Mesendoderm (in vitro differentiated cells): ENCODE measurements around the gene GALNT12.

Experiments
- DNase-seq: peaks from one replicate; pipeline ENCODE4 v3.0.0; 2013
- H2AK5ac ChIP-seq: 2 replicates; pipeline ENCODE4 v1.6.1; 2013; ENCODE audit warnings: low read length, inconsistent platforms
- H2BK120ac ChIP-seq: 2 replicates; pipeline ENCODE4 v1.6.1; 2013; ENCODE audit warnings: low read depth, mild to moderate bottlenecking, low read length, moderate library complexity, mixed read lengths
- H2BK15ac ChIP-seq: replicated peaks from 2 replicates; pipeline ENCODE4 v1.6.1; 2013; ENCODE audit warnings: low read depth, mild to moderate bottlenecking, moderate library complexity
- H2BK5ac ChIP-seq: 2 replicates; pipeline ENCODE4 v1.6.1; 2013; ENCODE audit warnings: low read length, inconsistent platforms
- H3K18ac ChIP-seq: 2 replicates; pipeline ENCODE4 v1.6.1; 2013; ENCODE audit warnings: mild to moderate bottlenecking, low read length, mixed read lengths
- H3K23ac ChIP-seq: one replicate; pipeline ENCODE4 v1.6.1; 2013; ENCODE audit warnings: low read length
- H3K27ac ChIP-seq: 2 replicates; pipeline ENCODE4 v1.5.1; 2013; ENCODE audit warnings: low read depth, mild to moderate bottlenecking, inconsistent platforms, low read length, moderate library complexity
- H3K27me3 ChIP-seq: 2 replicates; pipeline ENCODE4 v1.6.1; 2013; ENCODE audit warnings: low read length, control low read depth, mild to moderate bottlenecking, inconsistent platforms; ENCODE audit not compliant: insufficient read depth, poor library complexity
- H3K36me3 ChIP-seq: 2 replicates; pipeline ENCODE4 v1.6.1; 2013; ENCODE audit warnings: low read length, inconsistent platforms; ENCODE audit not compliant: control insufficient read depth, insufficient read depth
- H3K4ac ChIP-seq: one replicate; pipeline ENCODE4 v1.6.1; 2013; ENCODE audit warnings: low read depth, mild to moderate bottlenecking, low read length, moderate library complexity
- H3K4me1 ChIP-seq: 2 replicates; pipeline ENCODE4 v1.6.1; 2013; ENCODE audit warnings: low read depth, low read length, inconsistent platforms; ENCODE audit not compliant: control insufficient read depth
- H3K4me2 ChIP-seq: 2 replicates; pipeline ENCODE4 v1.6.1; 2013; ENCODE audit warnings: low read length
- H3K4me3 ChIP-seq: 2 replicates; pipeline ENCODE4 v1.5.1; 2013; ENCODE audit warnings: mild to moderate bottlenecking, low read length
- H3K56ac ChIP-seq: one replicate; pipeline ENCODE4 v1.6.1; 2013; ENCODE audit warnings: low read length
- H3K79me1 ChIP-seq: 2 replicates; pipeline ENCODE4 v1.6.1; 2013; ENCODE audit warnings: low read length, inconsistent platforms
- H3K79me2 ChIP-seq: 2 replicates; pipeline ENCODE4 v1.6.1; 2013; ENCODE audit warnings: mild to moderate bottlenecking, low read length; ENCODE audit not compliant: control insufficient read depth, insufficient read depth
- H3K9ac ChIP-seq: 2 replicates; pipeline ENCODE4 v1.6.1; 2013; ENCODE audit warnings: low read length, inconsistent platforms
- H4K5ac ChIP-seq: one replicate; pipeline ENCODE4 v1.6.1; 2013; ENCODE audit warnings: low read length
- H4K8ac ChIP-seq: one replicate; pipeline ENCODE4 v1.6.1; 2013; ENCODE audit warnings: low read depth, mild to moderate bottlenecking, control low read depth, low read length, moderate library complexity
- WGBS: extraction: QIAGEN DNeasy Blood & Tissue Kit; methylation state at CpG from one replicate; pipeline ENCODE4 v1.1.7; 2013; ENCODE audit warnings: low lambda C conversion rate, missing lambda C conversion rate; ENCODE audit not compliant: insufficient coverage; ENCODE audit errors: extremely low coverage; 5-methylcytosine and 5-hydroxymethylcytosine counted together

GALNT12 gene

GRCh38 chr9:98795970-98796363 lies 11.5 kb upstream of the GALNT12 start:
- Histone ChIP-seq H3K27ac (no peak overlapping the region), H4K8ac (no peak overlapping the region), H3K18ac (peak overlapping the region; percentile 96), H3K4me2 (peak overlapping the region; percentile 24), H2BK5ac (no peak overlapping the region), H3K4me3 (peak overlapping the region; percentile 45), H3K56ac (peak overlapping the region; percentile 88), H2AK5ac (no peak overlapping the region), H3K9ac (peak overlapping the region; percentile 74), H3K79me2 (peaks cover 13% of the 10 kb centered on the region), H4K5ac (no peak overlapping the region), H3K4ac (peak overlapping the region; percentile 48), H2BK120ac (no peak overlapping the region), H3K4me1 (peaks cover 17% of the 10 kb centered on the region), H3K79me1 (peaks cover 14% of the 10 kb centered on the region), H3K36me3 (no peaks in the 10 kb centered on the region), H3K27me3 (no peaks in the 10 kb centered on the region), H2BK15ac (peak overlapping the region; percentile 27), H3K23ac (peak overlapping the region; percentile 10)
- no CpG with 5 or more reads among the region's 48 CpGs for WGBS
- no peak for DNase-seq

DNA sequence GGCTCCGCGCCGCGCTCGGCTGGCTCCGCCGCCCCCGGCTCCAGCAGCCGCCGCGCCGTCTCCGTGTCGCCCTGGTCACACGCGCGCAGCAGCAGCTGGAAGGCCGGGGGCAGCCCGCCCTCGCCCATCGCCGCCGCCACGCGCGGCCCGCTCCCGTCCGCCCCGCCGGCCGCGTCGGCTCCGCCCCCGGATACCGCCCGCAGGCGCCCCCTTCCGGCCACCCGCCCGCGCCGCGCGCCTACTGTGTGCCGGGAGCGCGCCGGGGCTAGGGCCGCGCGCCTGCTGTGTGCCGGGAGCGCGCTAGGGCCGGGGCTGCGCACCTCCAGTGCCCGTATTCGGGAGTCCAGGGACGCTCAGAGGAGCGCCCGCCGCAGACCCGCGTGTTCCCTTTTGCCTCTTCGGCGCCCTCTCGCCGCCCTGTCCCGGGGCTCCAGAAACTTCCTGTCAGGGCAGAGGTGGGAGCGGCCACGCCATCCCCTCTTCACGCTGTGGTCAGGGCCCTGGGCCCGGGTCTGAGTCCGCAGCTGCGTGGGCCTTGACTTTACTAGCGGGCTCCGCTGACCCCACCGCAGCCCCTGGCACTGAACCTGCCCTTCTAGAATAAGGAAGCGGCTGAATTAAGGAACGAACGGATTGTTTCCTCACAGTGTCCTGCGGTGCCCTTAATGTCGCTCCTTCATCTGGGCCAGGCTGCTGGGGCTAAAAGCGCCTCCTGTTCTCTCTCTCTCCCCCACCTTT lies 10.9 kb upstream of the GALNT12 start, which contains the start of gene ANKS6:
TSS of gene ANKS6 (minus strand) at position 192 of the 738 bp plus-strand sequence. CDS start at position 128, 64 bp downstream.
- Histone ChIP-seq H3K4me1 (peaks cover 17% of the 10 kb centered on the region), H2AK5ac (no peak within 1 kb of the TSS), H3K79me1 (peaks cover 13% of the 10 kb centered on the region), H2BK5ac (no peak within 1 kb of the TSS), H3K4me3 (peak within 1 kb of the TSS; percentile 45), H3K9ac (peak within 1 kb of the TSS; percentile 85), H3K36me3 (no peaks in the 10 kb centered on the region), H3K18ac (peak within 1 kb of the TSS; percentile 96), H3K23ac (peak within 1 kb of the TSS; percentile 10), H3K79me2 (peaks cover 13% of the 10 kb centered on the region), H3K27ac (no peak within 1 kb of the TSS), H3K4me2 (peak within 1 kb of the TSS; percentile 79), H2BK120ac (no peak within 1 kb of the TSS), H4K5ac (no peak within 1 kb of the TSS), H4K8ac (peak within 1 kb of the TSS; percentile 30), H2BK15ac (peak within 1 kb of the TSS; percentile 27), H3K56ac (peak within 1 kb of the TSS; percentile 92), H3K27me3 (no peaks in the 10 kb centered on the region), H3K4ac (peak within 1 kb of the TSS; percentile 49)
- peak; percentile 84 for DNase-seq
- WGBS, result no CpG with 5 or more reads among the region's 86 CpGs

DNA sequence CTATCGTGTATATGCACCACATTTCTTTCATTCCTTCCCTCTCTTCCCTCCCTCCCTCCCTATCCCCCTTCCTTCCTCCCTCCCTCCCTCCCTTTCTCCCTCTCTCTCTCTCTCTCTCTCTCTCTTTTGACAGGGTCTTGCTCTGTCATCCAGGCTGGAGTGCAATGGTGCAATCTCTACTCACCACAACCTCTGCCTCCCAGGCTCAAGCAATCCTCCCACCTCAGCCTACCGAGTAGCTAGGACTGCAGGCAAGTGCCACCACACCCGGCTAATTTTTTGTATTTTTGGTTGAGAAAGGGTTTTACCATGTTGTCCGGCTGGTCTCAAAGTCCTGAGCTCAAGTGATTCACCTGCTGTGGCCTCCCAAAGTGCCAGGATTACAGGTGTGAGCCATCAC lies 10.0 kb upstream of the GALNT12 start:
- Histone ChIP-seq H4K8ac (no peak overlapping the region), H3K4me3 (no peak overlapping the region), H2BK15ac (no peak overlapping the region), H2BK5ac (no peak overlapping the region), H4K5ac (no peak overlapping the region), H3K79me2 (peaks cover 13% of the 10 kb centered on the region), H3K27ac (no peak overlapping the region), H3K4ac (no peak overlapping the region), H3K27me3 (no peaks in the 10 kb centered on the region), H3K9ac (no peak overlapping the region), H2BK120ac (no peak overlapping the region), H3K18ac (no peak overlapping the region), H2AK5ac (no peak overlapping the region), H3K36me3 (no peaks in the 10 kb centered on the region), H3K23ac (no peak overlapping the region), H3K79me1 (peaks cover 10% of the 10 kb centered on the region), H3K4me2 (no peak overlapping the region), H3K56ac (no peak overlapping the region), H3K4me1 (peaks cover 10% of the 10 kb centered on the region)
- WGBS, result no CpG with 5 or more reads among the region's 4 CpGs
- no peak for DNase-seq

GRCh38 chr9:98798254-98798653 lies 9.2 kb upstream of the GALNT12 start:
- Histone ChIP-seq H3K36me3 (no peaks in the 10 kb centered on the region), H3K4me2 (no peak overlapping the region), H2BK15ac (no peak overlapping the region), H4K5ac (no peak overlapping the region), H3K27ac (no peak overlapping the region), H3K4me1 (peaks cover 7% of the 10 kb centered on the region), H3K9ac (no peak overlapping the region), H4K8ac (no peak overlapping the region), H3K23ac (no peak overlapping the region), H3K27me3 (no peaks in the 10 kb centered on the region), H2BK120ac (no peak overlapping the region), H3K4me3 (no peak overlapping the region), H3K79me1 (peaks cover 10% of the 10 kb centered on the region), H3K18ac (no peak overlapping the region), H2BK5ac (no peak overlapping the region), H3K4ac (no peak overlapping the region), H2AK5ac (no peak overlapping the region), H3K79me2 (peaks cover 13% of the 10 kb centered on the region), H3K56ac (no peak overlapping the region)
- no CpG with 5 or more reads among the region's 3 CpGs for WGBS
- no peak for DNase-seq

DNA sequence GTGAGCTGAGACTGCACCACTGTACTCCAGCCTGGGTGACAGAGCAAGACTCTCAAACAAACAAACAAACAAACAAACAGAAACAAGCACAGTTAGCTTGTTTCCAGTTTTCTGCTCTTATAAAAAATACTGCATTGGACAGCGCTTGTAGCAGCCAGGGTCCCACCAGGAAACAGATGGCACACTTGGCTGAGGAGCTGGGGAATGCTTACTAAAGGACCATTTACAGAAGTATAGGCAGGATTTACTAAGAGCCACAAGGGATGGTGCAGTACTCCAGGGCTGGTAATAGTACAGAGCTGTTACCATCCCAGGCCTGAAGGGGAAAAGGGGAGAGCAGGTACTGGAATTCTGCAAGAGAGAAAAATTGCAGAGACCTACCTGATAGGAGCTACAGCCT lies 5.9 kb upstream of the GALNT12 start:
- no peaks in the 10 kb centered on the region for H3K27me3 ChIP-seq
- H3K4me3 ChIP-seq, result no peak overlapping the region
- no peak overlapping the region for H2AK5ac ChIP-seq
- no peak overlapping the region for H4K8ac ChIP-seq
- H3K4ac ChIP-seq, result no peak overlapping the region
- H3K79me1 ChIP-seq, result no peaks in the 10 kb centered on the region
- H3K79me2 ChIP-seq, result no peaks in the 10 kb centered on the region
- no peak overlapping the region for H3K56ac ChIP-seq
- no peak overlapping the region for H3K23ac ChIP-seq
- no peak overlapping the region for H2BK120ac ChIP-seq
- H3K4me1 ChIP-seq, result no peaks in the 10 kb centered on the region
- H2BK5ac ChIP-seq, result no peak overlapping the region
- no peak overlapping the region for H3K27ac ChIP-seq
- no peak overlapping the region for H3K9ac ChIP-seq
- no peaks in the 10 kb centered on the region for H3K36me3 ChIP-seq
- no peak overlapping the region for H3K18ac ChIP-seq
- DNase-seq, result no peak
- WGBS, result no CpG with 5 or more reads among the region's 1 CpG
- no peak overlapping the region for H3K4me2 ChIP-seq
- H2BK15ac ChIP-seq, result no peak overlapping the region
- no peak overlapping the region for H4K5ac ChIP-seq
